OCI-LY7 (cell line): ENCODE data around the gene STN1. TPM values are rescaled to one million over a fixed set of nuclear protein-coding genes. Genes with fewer than 3 reads are reported as not detected.

Source experiments
- BruUV-seq: library from RNA; stranded (reverse); fragments of 400-500 nt; replicated peaks from 2 replicates; lab custom pipeline; 2021; lab: Mats Ljungman, UMichigan
- CTCF ChIA-PET: fragments of 300-600 bp; sonication (Branson Sonifier 250); formaldehyde crosslinking; loops from one replicate; lab custom pipeline; 2022; ENCODE audit warnings: antibody characterized with exemption; ENCODE audit not compliant: unreplicated experiment; lab: Charles Lee
- POLR2A ChIA-PET: fragments of 300-600 bp; sonication (Branson Sonifier 250); formaldehyde crosslinking; loops from one replicate; lab custom pipeline; 2022; ENCODE audit warnings: antibody characterized with exemption; lab: Charles Lee
- DNase-seq: peaks from one replicate; pipeline ENCODE4 v3.0.0-alpha.2; 2015; ENCODE audit warnings: low spot score
- H2AFZ ChIP-seq: fragments of 200-600 bp; sonication (generic), shearing (Covaris generic); 2 replicates; pipeline ENCODE4 v1.6.1; 2014; ENCODE audit warnings: mild to moderate bottlenecking, antibody characterized with exemption, low read length, moderate library complexity
- H3K27ac ChIP-seq: fragments of 200-600 bp; sonication (generic); 2 replicates; pipeline ENCODE4 v1.5.1; 2014; ENCODE audit warnings: mixed run types, low read depth, mild to moderate bottlenecking, moderate library complexity, low read length, inconsistent platforms; ENCODE audit not compliant: poor library complexity, severe bottlenecking
- H3K36me3 ChIP-seq: fragments of 200-600 bp; sonication (generic); 2 replicates; pipeline ENCODE4 v1.6.1; 2014; ENCODE audit warnings: mild to moderate bottlenecking, antibody characterized with exemption, low read length, moderate library complexity, mixed read lengths; ENCODE audit not compliant: insufficient read depth
- H3K4me1 ChIP-seq: fragments of 200-600 bp; sonication (generic); 2 replicates; pipeline ENCODE4 v1.5.1; 2014; ENCODE audit warnings: mild to moderate bottlenecking, low read length; ENCODE audit not compliant: insufficient read depth, poor library complexity, severe bottlenecking
- H3K4me2 ChIP-seq: fragments of 200-600 bp; sonication (generic); 2 replicates; pipeline ENCODE4 v1.6.1; 2014; ENCODE audit warnings: mild to moderate bottlenecking, low read length
- H3K4me3 ChIP-seq: fragments of 200-600 bp; sonication (generic); 2 replicates; pipeline ENCODE4 v1.5.1; 2014; ENCODE audit warnings: mild to moderate bottlenecking, low read depth, low read length; ENCODE audit not compliant: poor library complexity, severe bottlenecking
- H3K79me2 ChIP-seq: fragments of 200-600 bp; sonication (generic); 2 replicates; pipeline ENCODE4 v1.6.1; 2016; ENCODE audit warnings: low read depth, mild to moderate bottlenecking, low read length, moderate library complexity, mixed read lengths; ENCODE audit not compliant: insufficient read depth
- H3K9me2 ChIP-seq: fragments of 200-600 bp; sonication (generic); 2 replicates; pipeline ENCODE4 v1.6.1; 2016; ENCODE audit warnings: mild to moderate bottlenecking, low read length, mixed read lengths; ENCODE audit not compliant: insufficient read depth
- H3K9me3 ChIP-seq: fragments of 200-600 bp; sonication (generic); 2 replicates; pipeline ENCODE4 v1.6.1; 2014; ENCODE audit warnings: mild to moderate bottlenecking, mixed run types, low read length, mixed read lengths
- H4K20me1 ChIP-seq: fragments of 200-600 bp; sonication (generic); 2 replicates; pipeline ENCODE4 v1.6.1; 2014; ENCODE audit warnings: mild to moderate bottlenecking, antibody characterized with exemption, low read length, moderate library complexity, mixed read lengths; ENCODE audit not compliant: insufficient read depth
- EZH2phosphoT487 ChIP-seq: fragments of 200-600 bp; sonication (generic); IDR thresholded peaks from 2 replicates; pipeline ENCODE4 v1.6.1; 2018; ENCODE audit warnings: low read depth, borderline replicate concordance, mild to moderate bottlenecking, mixed run types, antibody characterized with exemption, low read length, moderate library complexity, mixed read lengths
- intact Hi-C: fragments of 100-400 bp; cut with micrococcal nuclease; formaldehyde crosslinking; loops from one replicate; pipeline ENCODE4 v1.10.0; 2022; ENCODE audit not compliant: unreplicated experiment
- total RNA-seq, 2 experiments: library from RNA; depleted of rRNA in 1 of 2; stranded (reverse); fragments of >200 nt in 1 of 2; shearing (Covaris generic) in 1 of 2; gene quantifications; 2 replicates each; pipeline ENCODE4 v1.2.3, GENCODE V29; 2014 to 2022
- TF ChIP-seq, protein P1 (sequence below): fragments of 200-600 bp; sonication (generic); conservative IDR thresholded peaks from 2 replicates; pipeline ENCODE4 v1.5.1; 2014; ENCODE audit warnings: mild to moderate bottlenecking, antibody characterized with exemption, low read length, moderate library complexity, mixed read lengths

The STN1 gene
- total RNA-seq, 2 experiments from 2014 or later, result 19.5 to 24.5 TPM

DNA sequence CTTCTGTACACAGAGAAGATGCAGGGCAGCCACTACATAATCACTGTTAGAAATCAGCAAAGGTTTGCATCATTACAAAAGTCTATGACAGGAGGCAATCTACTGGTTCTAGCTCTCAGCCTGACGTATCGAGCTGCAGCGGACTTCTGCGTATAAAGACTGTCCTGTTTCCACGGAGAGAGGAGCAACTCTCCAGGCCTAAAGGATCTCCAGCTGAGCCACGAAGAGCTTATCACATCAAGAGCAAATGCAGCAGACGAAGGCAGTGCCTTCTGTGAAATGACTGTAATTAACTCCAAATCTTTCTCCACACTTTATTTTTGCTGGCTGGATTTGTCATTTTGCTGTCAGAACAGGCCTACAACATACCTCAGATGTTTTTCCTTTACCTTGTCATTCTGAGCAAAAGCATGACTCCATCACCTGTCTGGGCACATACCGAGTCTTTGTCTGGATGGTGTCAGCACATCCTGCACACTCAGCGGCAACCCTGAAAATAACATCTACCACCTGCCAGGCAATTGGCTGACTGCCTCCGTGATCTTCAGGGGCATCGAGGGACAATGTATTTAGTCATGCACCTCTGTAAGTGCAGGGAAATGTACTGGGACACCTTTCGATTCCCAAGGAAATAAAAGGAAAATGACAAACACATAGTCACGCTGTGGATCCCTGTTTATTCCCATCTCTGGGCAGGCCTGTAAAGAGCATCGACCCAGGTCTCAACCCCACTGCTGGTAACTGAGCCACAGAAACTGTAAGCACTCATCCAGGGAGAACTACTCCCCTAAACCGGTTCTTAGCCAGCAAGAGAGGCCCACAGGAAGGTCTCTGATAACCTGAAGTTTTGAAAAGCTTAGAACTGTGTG is 36.3 kb downstream of the STN1 start:
- Histone ChIP-seq H3K36me3 (no peaks in the 10 kb centered on the region), H3K4me3 (no peak overlapping the region), H4K20me1 (no peaks in the 10 kb centered on the region), H2AFZ (no peak overlapping the region), H3K4me1 (no peaks in the 10 kb centered on the region), H3K79me2 (no peaks in the 10 kb centered on the region), H3K4me2 (no peak overlapping the region), H3K9me2 (no peaks in the 10 kb centered on the region), H3K9me3 (no peaks in the 10 kb centered on the region), H3K27ac (no peak overlapping the region)
- intact Hi-C loops, result no loop called here
- POLR2A ChIA-PET, result no interaction called here
- CTCF ChIA-PET, result no interaction called here
- DNase-seq, result no peak
- TF ChIP-seq, protein P1, sequence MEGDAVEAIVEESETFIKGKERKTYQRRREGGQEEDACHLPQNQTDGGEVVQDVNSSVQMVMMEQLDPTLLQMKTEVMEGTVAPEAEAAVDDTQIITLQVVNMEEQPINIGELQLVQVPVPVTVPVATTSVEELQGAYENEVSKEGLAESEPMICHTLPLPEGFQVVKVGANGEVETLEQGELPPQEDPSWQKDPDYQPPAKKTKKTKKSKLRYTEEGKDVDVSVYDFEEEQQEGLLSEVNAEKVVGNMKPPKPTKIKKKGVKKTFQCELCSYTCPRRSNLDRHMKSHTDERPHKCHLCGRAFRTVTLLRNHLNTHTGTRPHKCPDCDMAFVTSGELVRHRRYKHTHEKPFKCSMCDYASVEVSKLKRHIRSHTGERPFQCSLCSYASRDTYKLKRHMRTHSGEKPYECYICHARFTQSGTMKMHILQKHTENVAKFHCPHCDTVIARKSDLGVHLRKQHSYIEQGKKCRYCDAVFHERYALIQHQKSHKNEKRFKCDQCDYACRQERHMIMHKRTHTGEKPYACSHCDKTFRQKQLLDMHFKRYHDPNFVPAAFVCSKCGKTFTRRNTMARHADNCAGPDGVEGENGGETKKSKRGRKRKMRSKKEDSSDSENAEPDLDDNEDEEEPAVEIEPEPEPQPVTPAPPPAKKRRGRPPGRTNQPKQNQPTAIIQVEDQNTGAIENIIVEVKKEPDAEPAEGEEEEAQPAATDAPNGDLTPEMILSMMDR, result no peak
- no peak for TF ChIP-seq EZH2phosphoT487
- BruUV-seq, result no TSS peak

DNA sequence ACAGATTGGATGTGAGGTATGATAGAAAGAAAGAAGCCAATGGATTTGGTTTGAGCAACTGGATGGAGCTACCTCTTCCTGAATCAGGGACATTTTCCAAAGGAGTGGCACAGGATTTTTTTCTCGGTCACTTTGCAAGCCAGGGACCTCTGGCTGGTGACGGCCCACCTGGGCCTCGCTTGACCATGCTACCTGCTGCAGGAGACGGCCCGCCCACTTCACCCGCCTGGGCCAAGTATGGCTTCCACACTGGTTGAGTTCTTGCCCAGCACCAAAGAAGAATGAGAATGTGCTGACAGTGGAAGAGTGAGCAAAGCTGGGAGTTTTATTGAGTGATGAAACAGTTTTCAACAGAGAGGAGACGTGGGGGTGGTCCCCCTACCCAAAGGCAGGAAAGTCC is 38.2 kb downstream of the STN1 start:
- Histone ChIP-seq H2AFZ (no peak overlapping the region), H3K9me3 (no peaks in the 10 kb centered on the region), H4K20me1 (no peaks in the 10 kb centered on the region), H3K79me2 (no peaks in the 10 kb centered on the region), H3K4me3 (no peak overlapping the region), H3K4me1 (no peaks in the 10 kb centered on the region), H3K27ac (no peak overlapping the region), H3K36me3 (no peaks in the 10 kb centered on the region), H3K9me2 (no peaks in the 10 kb centered on the region), H3K4me2 (no peak overlapping the region)
- intact Hi-C loops, result no loop called here
- ChIA-PET CTCF (no interaction called here), POLR2A (no interaction called here)
- no peak for DNase-seq
- TF ChIP-seq, protein P1, result no peak
- TF ChIP-seq EZH2phosphoT487, result no peak
- BruUV-seq, result no TSS peak

DNA sequence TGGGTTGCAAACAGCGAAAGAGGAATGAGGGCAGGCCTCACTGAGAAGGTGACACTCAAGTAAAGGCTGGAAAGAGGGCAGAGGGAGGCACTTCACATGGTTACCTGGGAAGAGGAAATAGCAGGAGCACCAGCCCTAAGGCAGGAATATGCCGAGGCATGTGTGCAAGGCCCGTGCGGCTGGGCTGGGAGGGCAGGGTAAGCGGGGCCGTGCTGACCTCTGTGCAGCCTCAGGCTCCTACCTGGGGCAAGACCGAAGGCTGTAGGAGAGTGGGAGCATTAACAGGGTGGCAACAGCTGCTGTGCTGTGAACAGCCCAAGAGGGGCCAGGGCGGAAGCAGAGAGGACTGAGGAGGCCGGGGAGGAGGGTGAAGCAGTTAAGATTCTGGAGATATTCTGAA is 38.6 kb downstream of the STN1 start:
- Histone ChIP-seq H3K36me3 (no peaks in the 10 kb centered on the region), H3K4me2 (no peak overlapping the region), H3K4me1 (no peaks in the 10 kb centered on the region), H3K9me3 (no peaks in the 10 kb centered on the region), H3K9me2 (no peaks in the 10 kb centered on the region), H3K27ac (no peak overlapping the region), H2AFZ (no peak overlapping the region), H4K20me1 (no peaks in the 10 kb centered on the region), H3K79me2 (no peaks in the 10 kb centered on the region), H3K4me3 (no peak overlapping the region)
- no TSS peak for BruUV-seq
- CTCF ChIA-PET, result no interaction called here
- no peak for DNase-seq
- TF ChIP-seq, protein P1, result no peak
- TF ChIP-seq EZH2phosphoT487, result no peak
- intact Hi-C loops, result no loop called here
- POLR2A ChIA-PET, result no interaction called here
